Omental fat pad (tissue), 4 donors: ENCODE results near the gene FTCD. TPM values are rescaled to one million over a fixed set of nuclear protein-coding genes. Genes with fewer than 3 reads are reported as not detected.
A peak's percentile ranks its signal among the peaks of the same experiment; 100 is the strongest.

Source experiments
- ATAC-seq: fragments of 150-250 bp; one replicate; pipeline ENCODE4 v1.9.1; 2016; ENCODE audit warnings: mild to moderate bottlenecking, moderate library complexity; ENCODE audit not compliant: low FRiP score
- DNase-seq: peaks from one replicate; pipeline ENCODE4 v3.0.0-alpha.2; 2019; ENCODE audit warnings: low spot score
- CTCF ChIP-seq, 3 donors: fragments of 450-650 bp; IDR thresholded peaks; one replicate each; pipeline ENCODE4 v1.5.1; 2016 to 2017; ENCODE audit warnings: antibody characterized with exemption in 3 of 3, mild to moderate bottlenecking in 3 of 3, moderate library complexity in 2 of 3
- total RNA-seq, 4 donors: library from RNA; depleted of rRNA; stranded (reverse); fragments of >200 nt; gene quantifications; one replicate each; pipeline ENCODE4 v1.1.0, GENCODE V29; 2016

FTCD gene
- total RNA-seq, 4 donors from 2014 or later = not detected

- ATAC-seq (no peak), DNase-seq (peak; percentile 16)
- TF ChIP-seq CTCF (IDR thresholded peaks at IDR 0.05) = no peak
These were observed 35.2 kb upstream of the FTCD start for GRCh38 chr21:46190491-46191131.

GRCh38 chr21:46189959-46190490, 34.6 kb upstream of the FTCD start:
- TF ChIP-seq CTCF (IDR thresholded peaks at IDR 0.05) = no peak
- DNase-seq (peak; percentile 16), ATAC-seq (no peak)

GRCh38 chr21:46189213-46189958, 34.0 kb upstream of the FTCD start:
- ATAC-seq (no peak), DNase-seq (peak; percentile 5)
- no peak for TF ChIP-seq CTCF (IDR thresholded peaks at IDR 0.05)

GRCh38 chr21:46188226-46189212, 33.1 kb upstream of the FTCD start:
- peak; percentile 17 for DNase-seq
- TF ChIP-seq CTCF (IDR thresholded peaks at IDR 0.05) = no peak
- ATAC-seq = no peak

GRCh38 chr21:46187814-46188213, 32.4 kb upstream of the FTCD start:
- DNase-seq (no peak), ATAC-seq (no peak)
- TF ChIP-seq CTCF (IDR thresholded peaks at IDR 0.05) = no peak

GRCh38 chr21:46187261-46187660, 31.9 kb upstream of the FTCD start:
- no peak for ATAC-seq
- no peak for TF ChIP-seq CTCF (IDR thresholded peaks at IDR 0.05)
- no peak for DNase-seq
